NCI-H2081 treated with DMSO at 0.1 percent for 48 hours (cell line): ENCODE measurements around the gene RASA3.
"Not testable (repeated sequence)": the region's sequence is repeated elsewhere in the genome, so short reads cannot be mapped to it uniquely, and the experiment has no call there.

ENCODE experiments used
- DNase-seq: peaks from one replicate; lab custom pipeline; 2025; lab: John Stamatoyannopoulos, UW

Gene RASA3

DNA sequence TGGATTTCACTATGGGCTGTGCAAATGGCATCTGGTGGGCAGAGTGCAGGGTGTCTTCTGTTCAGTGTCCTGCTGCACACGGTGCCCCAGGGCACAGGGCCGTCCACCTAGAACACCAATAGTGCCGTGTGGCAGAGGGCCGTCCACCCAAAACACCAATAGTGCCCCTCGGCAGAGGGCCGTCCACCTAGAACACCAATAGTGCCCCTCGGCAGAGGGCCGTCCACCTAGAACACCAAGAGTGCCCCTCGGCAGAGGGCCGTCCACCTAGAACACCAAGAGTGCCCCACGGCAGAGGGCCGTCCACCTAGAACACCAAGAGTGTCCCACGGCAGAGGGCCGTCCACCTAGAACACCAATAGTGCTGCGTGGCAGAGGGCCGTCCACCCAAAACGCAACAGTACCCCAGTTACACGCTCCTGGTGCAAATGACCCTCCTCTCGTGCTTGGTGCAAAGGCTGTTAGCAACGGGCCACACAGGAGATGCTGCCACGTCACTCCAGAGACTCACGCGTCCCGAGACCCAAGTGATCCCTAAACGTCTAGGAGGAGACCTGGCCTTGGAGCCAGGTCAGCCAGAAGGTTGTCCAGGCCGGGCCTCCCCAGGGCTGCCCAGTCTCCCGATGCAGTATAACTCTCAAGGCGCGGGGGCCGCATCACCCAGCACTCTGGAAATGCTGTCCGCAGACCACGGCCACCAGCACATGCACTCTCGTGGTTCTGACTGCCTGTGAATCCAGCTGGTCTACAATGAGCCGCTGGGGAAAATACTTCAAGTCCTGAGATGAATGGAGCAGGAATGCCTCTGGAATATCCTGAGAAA lies 51.5 kb downstream of the RASA3 start:
- no peak for DNase-seq

DNA sequence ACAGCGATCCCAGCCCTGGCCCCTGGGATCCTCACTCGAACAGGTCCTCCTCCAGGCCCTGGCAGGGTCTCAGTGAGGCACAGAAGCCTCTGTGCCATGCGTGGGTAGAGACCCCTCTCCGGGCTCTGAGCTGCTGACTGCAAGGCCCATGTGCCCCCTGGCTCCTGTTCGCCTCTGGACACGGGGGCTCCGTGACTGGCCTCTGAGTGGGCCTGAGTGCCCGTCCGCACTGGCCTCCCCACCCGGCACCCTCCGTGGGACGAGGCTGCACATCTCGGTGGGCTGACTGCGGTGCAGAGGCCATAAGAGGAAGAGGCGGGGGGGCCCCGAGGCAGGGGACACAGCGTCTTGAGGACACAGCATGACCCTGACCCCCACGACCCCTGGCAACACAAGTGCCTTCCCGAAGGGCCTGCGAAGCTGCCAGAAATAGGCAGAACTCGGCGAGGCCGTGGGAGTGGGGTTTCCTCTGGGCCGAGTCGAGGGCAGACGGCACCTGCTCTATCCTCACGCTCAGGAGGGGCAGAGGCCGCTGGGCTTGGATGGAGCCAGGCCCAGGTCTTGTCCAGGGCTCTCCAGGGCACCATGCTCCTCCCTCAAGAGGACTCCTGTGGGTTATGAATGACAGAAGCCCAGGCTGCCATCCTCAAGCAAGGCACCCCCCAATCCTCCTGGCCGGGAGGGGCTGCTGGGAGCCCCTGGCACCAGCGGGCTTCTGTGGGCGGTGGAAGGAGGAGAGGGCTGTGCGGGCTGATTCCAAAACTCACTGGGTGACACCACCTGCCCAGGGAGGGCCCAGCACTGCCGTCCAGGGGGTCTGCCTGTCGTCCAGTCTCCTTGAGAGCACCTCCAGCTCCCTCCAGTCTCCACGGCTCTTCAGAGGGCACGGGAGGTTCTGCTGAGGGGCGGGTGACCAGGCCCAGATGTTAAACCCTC lies 52.6 kb downstream of the RASA3 start:
- no peak for DNase-seq

DNA sequence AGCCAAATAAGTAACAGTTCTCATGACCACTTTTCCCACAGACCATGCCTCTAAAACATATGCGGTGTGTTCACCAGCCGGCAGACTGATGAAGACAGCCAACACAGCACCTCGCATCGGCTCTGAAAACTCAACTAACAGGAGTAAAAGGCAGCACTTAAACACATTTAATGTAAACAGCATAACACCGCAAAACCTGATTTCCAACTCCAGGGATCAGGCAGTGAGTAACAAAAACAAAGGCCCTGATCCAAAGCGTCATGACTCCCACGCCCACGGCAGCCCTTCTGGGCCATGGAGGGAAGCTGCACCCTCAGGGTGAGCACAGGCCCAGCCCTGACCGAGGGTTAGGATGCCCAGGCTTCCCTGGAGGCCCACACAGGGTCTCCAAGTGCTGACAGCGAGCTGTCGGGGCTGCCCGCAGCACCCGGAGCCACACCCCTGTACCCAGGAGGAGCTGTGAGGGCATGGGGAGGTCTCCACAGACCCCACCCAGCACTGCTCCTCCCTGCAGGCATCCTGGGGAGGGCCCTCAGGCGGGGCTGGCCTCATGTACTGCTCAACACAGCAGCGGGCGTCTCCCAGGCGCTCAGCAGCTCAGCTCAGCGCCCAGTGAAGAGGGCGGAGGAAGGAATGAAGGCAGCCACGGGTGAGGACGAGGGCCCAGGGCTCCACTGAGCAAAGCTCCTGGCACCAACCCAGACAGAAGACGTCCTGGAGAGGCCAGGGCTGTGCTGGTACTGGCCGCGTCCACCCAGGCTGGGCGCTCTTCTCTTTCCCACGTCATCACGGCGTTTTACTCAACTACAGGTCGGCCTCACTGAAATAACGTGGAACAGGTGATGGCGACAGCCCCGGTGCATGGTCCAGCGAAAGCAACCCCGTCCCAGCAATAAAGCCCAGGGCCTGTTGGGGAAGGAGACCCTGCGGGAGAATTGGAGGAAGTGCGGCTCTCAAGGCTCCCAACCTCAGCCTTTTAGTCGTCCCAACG lies 53.7 kb downstream of the RASA3 start:
- DNase-seq, result no peak

- DNase-seq, result no peak
Measured at GRCh38 chr13:114077933-114078325, 54.5 kb downstream of the RASA3 start.

GRCh38 chr13:114077099-114077932 lies 55.1 kb downstream of the RASA3 start:
- no peak for DNase-seq

GRCh38 chr13:114076329-114077090 lies 55.9 kb downstream of the RASA3 start:
- DNase-seq, result no peak

DNA sequence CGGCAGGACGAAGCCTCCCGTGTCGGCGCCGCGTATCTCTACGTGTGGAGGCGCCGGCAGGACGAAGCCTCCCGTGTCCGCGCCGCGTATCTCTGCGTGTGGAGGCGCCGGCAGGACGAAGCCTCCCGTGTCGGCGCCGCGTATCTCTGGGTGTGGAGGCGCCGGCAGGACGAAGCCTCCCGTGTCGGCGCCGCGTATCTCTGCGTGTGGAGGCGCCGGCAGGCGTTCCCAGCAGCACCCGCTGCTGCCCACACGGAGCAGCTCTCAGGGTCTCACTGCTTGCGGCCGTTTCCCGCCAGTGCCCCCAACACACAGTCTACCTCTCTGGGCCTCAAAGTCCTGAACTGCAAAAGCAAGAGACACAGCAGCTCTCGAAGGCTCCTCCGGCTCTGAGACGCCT lies 56.6 kb downstream of the RASA3 start:
- DNase-seq, result not testable (repeated sequence)

DNA sequence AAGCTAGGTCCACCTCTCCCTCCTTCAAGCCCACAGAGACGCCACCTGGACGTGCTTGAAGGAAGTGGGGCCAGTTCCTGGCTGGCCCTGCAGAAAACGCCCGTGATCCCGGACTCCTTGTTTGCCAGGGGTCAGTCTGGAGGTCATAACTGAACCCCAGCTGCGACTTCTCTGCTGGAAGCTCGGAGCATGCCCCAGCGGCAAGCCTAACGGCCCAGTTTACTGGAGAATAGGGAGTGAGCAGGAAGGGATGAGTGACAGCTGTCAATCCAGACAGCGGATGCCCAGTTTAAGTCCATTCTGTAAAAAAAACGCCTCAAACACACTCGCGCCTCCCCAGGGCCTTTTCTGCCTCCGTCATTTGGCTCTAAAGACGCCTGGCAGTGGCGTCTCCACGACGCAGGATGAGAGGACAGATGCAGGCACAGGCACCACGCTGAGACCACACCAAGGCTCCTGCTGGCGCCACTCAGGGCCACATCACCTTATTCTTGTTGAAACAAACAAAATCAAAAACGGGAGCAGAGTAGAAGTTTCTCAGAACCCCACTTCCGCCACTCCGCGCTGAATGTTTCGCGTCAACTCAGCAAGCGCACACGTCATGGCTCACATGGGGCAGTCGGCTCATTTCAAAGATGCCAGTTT lies 57.6 kb downstream of the RASA3 start:
- DNase-seq, result no peak

- no peak for DNase-seq
Measured at GRCh38 chr13:114073881-114074612, 58.4 kb downstream of the RASA3 start.

DNA sequence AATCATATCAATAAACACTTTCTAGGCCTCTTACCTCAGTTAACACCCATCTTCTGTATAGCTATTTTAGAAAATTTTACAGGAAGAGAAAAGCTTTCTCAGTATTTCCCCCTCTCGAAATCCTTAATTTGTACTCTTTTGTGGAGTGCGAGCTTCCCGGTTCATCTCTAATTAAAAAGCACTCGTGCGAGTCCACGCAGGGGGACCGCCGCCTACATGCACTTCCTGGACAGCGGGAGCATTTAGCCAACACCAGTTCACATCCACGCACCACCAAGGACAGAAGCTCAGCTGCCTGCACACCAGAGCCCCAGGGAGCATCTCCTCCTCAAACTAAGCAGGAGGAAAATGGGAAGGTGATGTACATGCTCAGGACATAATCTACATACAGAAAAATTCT lies 60.0 kb downstream of the RASA3 start:
- no peak for DNase-seq

DNA sequence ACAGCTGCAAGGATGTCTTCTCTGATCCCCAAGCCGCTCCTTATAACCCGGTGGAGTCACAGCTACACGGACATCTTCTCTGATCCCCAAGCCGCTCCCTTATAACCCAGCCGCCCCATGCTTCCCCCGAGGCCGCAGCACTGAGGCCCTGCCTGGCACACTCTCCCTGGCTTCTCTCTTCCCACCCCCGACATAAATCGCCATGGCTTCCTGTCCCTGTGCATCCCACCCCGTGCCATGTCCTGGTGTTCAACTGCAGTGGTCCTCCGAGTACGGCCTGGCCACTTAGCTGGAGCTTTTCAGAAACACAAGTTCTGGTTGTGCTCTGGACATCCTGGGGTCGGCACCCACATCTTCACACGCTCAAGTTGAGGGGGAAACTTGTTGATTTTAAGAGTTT lies 60.4 kb downstream of the RASA3 start:
- no peak for DNase-seq

DNA sequence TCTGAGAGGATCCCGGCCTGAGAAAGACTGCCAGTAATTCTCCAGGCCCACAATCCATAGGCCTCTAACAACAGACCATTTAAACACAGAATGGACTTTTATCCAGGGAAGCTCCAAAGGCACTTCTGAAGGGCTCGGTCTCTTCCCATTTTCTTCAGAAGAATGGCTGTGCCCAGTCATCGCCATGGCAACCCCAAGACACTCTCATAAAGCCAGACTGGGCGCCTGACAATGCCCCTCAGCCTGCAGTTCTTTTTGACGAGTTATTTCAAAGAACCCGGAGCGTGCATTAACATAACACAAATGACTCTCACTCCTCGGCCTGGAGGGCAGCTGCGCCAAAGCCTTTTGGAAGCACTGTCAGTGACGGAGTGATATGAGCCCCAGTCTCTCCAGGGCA lies 61.0 kb downstream of the RASA3 start:
- DNase-seq, result no peak

DNA sequence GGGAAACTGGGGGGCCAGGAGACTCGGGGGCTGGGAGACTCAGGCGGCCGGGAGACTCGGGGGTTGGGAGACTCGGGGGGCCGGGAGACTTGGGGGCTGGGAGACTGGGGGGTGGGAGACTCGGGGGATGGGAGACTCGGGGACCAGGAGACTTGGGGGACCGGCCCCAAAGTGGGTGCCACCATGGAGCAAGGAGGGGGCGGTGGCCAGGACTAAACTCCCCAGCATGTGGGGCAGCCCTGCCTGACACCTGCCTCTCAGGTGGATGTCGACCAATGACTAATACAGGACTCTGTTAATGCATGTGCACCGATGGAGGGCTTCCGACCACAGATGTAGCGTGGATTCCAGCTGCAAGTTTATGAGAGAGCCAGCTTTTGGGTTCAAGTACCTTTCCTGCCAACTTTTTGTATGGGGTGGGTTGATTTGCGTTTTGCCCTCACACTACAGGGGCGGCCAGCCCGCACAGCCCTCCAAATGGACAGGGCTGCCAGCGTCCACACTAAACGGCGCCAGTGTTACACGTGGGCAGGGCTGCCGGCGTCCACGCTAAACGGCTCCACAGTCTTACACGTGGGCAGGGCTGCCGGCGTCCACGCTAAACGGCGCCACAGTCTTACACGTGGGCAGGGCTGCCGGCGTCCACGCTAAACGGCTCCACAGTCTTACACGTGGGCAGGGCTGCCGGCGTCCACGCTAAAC lies 62.2 kb downstream of the RASA3 start:
- DNase-seq, result no peak

- no peak for DNase-seq
Measured at GRCh38 chr13:114069376-114070097, 62.9 kb downstream of the RASA3 start.

GRCh38 chr13:114068656-114069318 lies 63.6 kb downstream of the RASA3 start:
- no peak for DNase-seq

- no peak for DNase-seq
Measured at GRCh38 chr13:114067886-114068651, 64.4 kb downstream of the RASA3 start.
